Tibial nerve (tissue), 4 donors: ENCODE results near the gene TMED3. TPM values are rescaled to one million over a fixed set of nuclear protein-coding genes. Genes with fewer than 3 reads are reported as not detected.
A peak's percentile ranks its signal among the peaks of the same experiment; 100 is the strongest.

ENCODE experiments used
- DNase-seq, 2 donors: peaks; one replicate each; pipeline ENCODE4 v3.0.0-alpha.2; 2019; ENCODE audit warnings: low spot score in 2 of 2
- H3K27ac ChIP-seq, 4 donors: fragments of 200-600 bp; sonication (generic) in 3 of 4; one replicate each; pipeline ENCODE4 v1.5.1; 2017 to 2019; ENCODE audit warnings: mild to moderate bottlenecking in 1 of 4
- H3K27me3 ChIP-seq, 2 donors: fragments of 200-600 bp; sonication (generic) in 1 of 2; one replicate each; pipeline versions ENCODE4 v1.5.1 to v1.6.0; 2017 to 2019
- H3K36me3 ChIP-seq, 3 donors: fragments of 200-600 bp; sonication (generic); one replicate each; pipeline ENCODE4 v1.5.1; 2018 to 2019
- H3K4me1 ChIP-seq, 4 donors: fragments of 200-600 bp; sonication (generic) in 3 of 4; one replicate each; pipeline ENCODE4 v1.5.1; 2017 to 2019
- H3K4me3 ChIP-seq, 4 donors: fragments of 200-600 bp; sonication (generic) in 3 of 4; one replicate each; pipeline ENCODE4 v1.5.1; 2017 to 2019; ENCODE audit warnings: mild to moderate bottlenecking in 1 of 4, moderate library complexity in 1 of 4
- H3K9me3 ChIP-seq, 4 donors: fragments of 200-600 bp; sonication (generic) in 3 of 4; one replicate each; pipeline ENCODE4 v1.5.1; 2017 to 2019
- CTCF ChIP-seq, 5 experiments: fragments of 200-600 bp in 3 of 5; fragments of 450-650 bp in 2 of 5; sonication (generic) in 3 of 5; IDR thresholded peaks; one replicate each; pipeline ENCODE4 v1.5.1; 2016 to 2019; ENCODE audit warnings: antibody characterized with exemption in 5 of 5, mild to moderate bottlenecking in 3 of 5, moderate library complexity in 2 of 5
- EP300 ChIP-seq, 2 donors: sonication (generic); formaldehyde crosslinking; IDR thresholded peaks; one replicate each; pipeline ENCODE4 v1.6.1; 2017; ENCODE audit warnings: antibody characterized with exemption in 2 of 2, mild to moderate bottlenecking in 1 of 2
- POLR2A ChIP-seq, 2 donors: fragments of 450-650 bp; IDR thresholded peaks; one replicate each; pipeline ENCODE4 v1.6.1; 2017; ENCODE audit warnings: antibody characterized with exemption in 2 of 2, mild to moderate bottlenecking in 2 of 2, moderate library complexity in 2 of 2
- WGBS, 2 donors: methylation state at CpG; one replicate each; pipeline ENCODE4 v1.1.5; 2018; 5-methylcytosine and 5-hydroxymethylcytosine counted together
- total RNA-seq, 4 donors: library from RNA; depleted of rRNA; stranded (reverse); fragments of >200 nt; gene quantifications; one replicate each; pipeline ENCODE4 v1.1.0, GENCODE V29; 2016

The TMED3 gene
- total RNA-seq, result 10 to 100 TPM; 18.0 to 26.3 (median 23.4) TPM

GRCh38 chr15:79310985-79311900 is at the start of gene TMED3:
TSS of gene TMED3 (plus strand) at chr15:79311112. CDS start at chr15:79311250, 138 bp downstream.
- H3K36me3 ChIP-seq, result peaks cover 0 to 29% (median 0%) of the 10 kb centered on the region in 3 donors
- peak within 1 kb of the TSS in 1 of 4 donors; percentile 4 for H3K27ac ChIP-seq
- peak in 1 of 2 donors; percentile 6 for DNase-seq
- H3K4me1 ChIP-seq, result peaks cover 0 to 24% (median 7%) of the 10 kb centered on the region in 4 donors
- TF ChIP-seq POLR2A (IDR thresholded peaks at IDR 0.05), result no peak
- TF ChIP-seq CTCF (IDR thresholded peaks at IDR 0.05), result peak in 1 of 5 experiments; percentile 17
- WGBS, 2 donors, result 2 to 3% methylated on average over 9 to 64 of the region's 76 CpGs
- H3K27me3 ChIP-seq, result no peaks in the 10 kb centered on the region
- H3K9me3 ChIP-seq, result no peaks in the 10 kb centered on the region
- H3K4me3 ChIP-seq, result peak within 1 kb of the TSS; percentile 60 to 68 (median 64)

- no peak for DNase-seq
- Histone ChIP-seq H3K36me3 (no peaks in the 10 kb centered on the region), H3K27ac (no peak overlapping the region), H3K4me1 (no peaks in the 10 kb centered on the region), H3K4me3 (no peak overlapping the region), H3K9me3 (no peaks in the 10 kb centered on the region), H3K27me3 (no peaks in the 10 kb centered on the region)
- no peak for TF ChIP-seq EP300 (IDR thresholded peaks at IDR 0.05)
- no peak for TF ChIP-seq CTCF (IDR thresholded peaks at IDR 0.05)
- no peak for TF ChIP-seq POLR2A (IDR thresholded peaks at IDR 0.05)
- WGBS, 2 donors, result 93 to 97% methylated on average over 1 of the region's 1 CpG
Measured at GRCh38 chr15:79261836-79262235, 49.1 kb upstream of the TMED3 start.

GRCh38 chr15:79265167-79265566 is 45.7 kb upstream of the TMED3 start:
- no peak for DNase-seq
- Histone ChIP-seq H3K36me3 (no peaks in the 10 kb centered on the region), H3K4me1 (no peaks in the 10 kb centered on the region), H3K27me3 (no peaks in the 10 kb centered on the region), H3K9me3 (no peaks in the 10 kb centered on the region), H3K27ac (peak overlapping the region in 1 of 4 donors; percentile 17), H3K4me3 (no peak overlapping the region)
- 80 to 81% methylated on average over 4 of the region's 4 CpGs for WGBS, 2 donors
- TF ChIP-seq POLR2A (IDR thresholded peaks at IDR 0.05) (no peak), CTCF (IDR thresholded peaks at IDR 0.05) (no peak), EP300 (IDR thresholded peaks at IDR 0.05) (no peak)

GRCh38 chr15:79265987-79266579 is 44.8 kb upstream of the TMED3 start:
- Histone ChIP-seq H3K36me3 (no peaks in the 10 kb centered on the region), H3K4me1 (no peaks in the 10 kb centered on the region), H3K27me3 (no peaks in the 10 kb centered on the region), H3K4me3 (no peak overlapping the region), H3K9me3 (no peaks in the 10 kb centered on the region), H3K27ac (peak overlapping the region in 1 of 4 donors; percentile 17)
- TF ChIP-seq POLR2A (IDR thresholded peaks at IDR 0.05) (no peak), EP300 (IDR thresholded peaks at IDR 0.05) (no peak), CTCF (IDR thresholded peaks at IDR 0.05) (no peak)
- DNase-seq, result no peak
- 47 to 52% methylated on average over 3 of the region's 3 CpGs for WGBS, 2 donors
